Heart left ventricle (tissue), 16 donors: ENCODE data around the gene LRMDA. TPM values are rescaled to one million over a fixed set of nuclear protein-coding genes. Genes with fewer than 3 reads are reported as not detected.

Experiments used
- ATAC-seq, 4 donors: fragments of 200-7000 bp; cut with Tn5 transposase; one replicate each; pipeline ENCODE4 v1.9.1; 2020 to 2022; ENCODE audit warnings: moderate library complexity in 4 of 4, mild to moderate bottlenecking in 3 of 4, moderate number of reproducible peaks in 1 of 4
- DNase-seq, 5 donors: peaks; one replicate each; pipeline ENCODE4 v3.0.0-alpha.2; 2020
- H3K27ac ChIP-seq, 12 donors: fragments of 200-600 bp; sonication (generic) in 4 of 12; one replicate each; pipeline versions ENCODE4 v1.5.0 to v1.8.0; 2016 to 2022; ENCODE audit warnings: mild to moderate bottlenecking in 2 of 12
- H3K27me3 ChIP-seq, 9 donors: fragments of 200-600 bp; sonication (generic) in 2 of 9; one replicate each; pipeline versions ENCODE4 v1.5.1 to v1.8.0; 2016 to 2022; ENCODE audit warnings: mild to moderate bottlenecking in 3 of 9
- H3K36me3 ChIP-seq, 9 donors: fragments of 200-600 bp; sonication (generic) in 2 of 9; one replicate each; pipeline versions ENCODE4 v1.5.0 to v1.8.0; 2018 to 2022; ENCODE audit warnings: mild to moderate bottlenecking in 2 of 9
- H3K4me1 ChIP-seq, 12 donors: fragments of 200-600 bp; sonication (generic) in 4 of 12; one replicate each; pipeline versions ENCODE4 v1.5.0 to v1.8.0; 2016 to 2022; ENCODE audit warnings: mild to moderate bottlenecking in 3 of 12
- H3K4me3 ChIP-seq, 12 donors: fragments of 200-600 bp; sonication (generic) in 4 of 12; one replicate each; pipeline versions ENCODE4 v1.5.0 to v1.8.0; 2017 to 2022; ENCODE audit warnings: mild to moderate bottlenecking in 9 of 12, moderate library complexity in 4 of 12
- H3K9me3 ChIP-seq, 12 donors: fragments of 200-600 bp; sonication (generic) in 4 of 12; one replicate each; pipeline versions ENCODE4 v1.5.0 to v1.8.0; 2016 to 2022; ENCODE audit warnings: mild to moderate bottlenecking in 1 of 12
- CTCF ChIP-seq, 12 donors: fragments of 200-600 bp; sonication (generic) in 4 of 12; IDR thresholded peaks; one replicate each; pipeline versions ENCODE4 v1.5.0 to v1.8.0; 2018 to 2022; ENCODE audit warnings: antibody characterized with exemption in 12 of 12, mild to moderate bottlenecking in 5 of 12
- POLR2A ChIP-seq, 2 donors: fragments of 450-650 bp; IDR thresholded peaks; one replicate each; pipeline ENCODE4 v1.6.1; 2017; ENCODE audit warnings: antibody characterized with exemption in 2 of 2, mild to moderate bottlenecking in 2 of 2, moderate library complexity in 2 of 2
- WGBS, 4 donors: extraction: QIAGEN DNeasy Blood & Tissue Kit in 2 of 4; methylation state at CpG; one replicate each; pipeline versions ENCODE4 v1.1.5 to v1.1.7; 2013 to 2018; 5-methylcytosine and 5-hydroxymethylcytosine counted together
- intact Hi-C, 10 donors: fragments of 100-400 bp; cut with DNase I; formaldehyde crosslinking; loops; one replicate each; pipeline versions ENCODE4 v1.11.1 to v1.14.2; 2022
- polyA plus RNA-seq, 2 donors: library from polyadenylated mRNA; stranded (reverse); fragments of 200-250 nt; gene quantifications; one replicate each; pipeline ENCODE4 v1.2.3, GENCODE V29; 2013
- total RNA-seq, 9 donors: library from RNA; depleted of rRNA in 2 of 9; stranded (reverse); fragments of >200 nt in 2 of 9; fragmentation: NEBNext Ultra II Directional in 3 of 9; extraction: Animal tissue kit (Norgen Biotek cat#: 25700) in 3 of 9; gene quantifications; one replicate each; pipeline versions ENCODE4 v1.1.0 to v1.2.4, GENCODE V29; 2016 to 2023
- donor health status: ischemic (EF 13 %, LVEDD 7.1; RV severe dilation, severe dysfunction).
- donor health status: healthy with polysubstance abuse.
- donor health status: DM: no; HTN: yes; CAD: no.
- donor health status: DM: no; HTN: no; CAD: no.
- donor health status: ischemic (EF 25% LVEDD 6.9; RV normal size, moderate dysfunction).
- donor health status: ischemic (EF 25% LVEDD 5.7; RV mildly dilated, moderate dysfunction).
- donor health status: healthy.
- donor health status: DM: yes; HTN: yes; CAD: no.
- donor health status: ischemic (EF 35%, LVEDD 5.7; RV mildly dilated, moderate dysfunction).
- donor health status: nonischemic (EF 11% LVEDD 7.7; RV severe dilation, severe dysfunction).
- donor health status: DM: yes; HTN: yes; CAD: no.
- donor health status: PGD.
- donor health status: ischemic (EF 29% LVEDD 5.4; RV normal size, mild dysfunction).
- donor health status: nonischemic (EF 23%, LVEDD 6.1; RV moderate dilation, normal function).

LRMDA gene
- total and polyA plus RNA-seq, 11 donors = 2.4 to 34.4 (median 14.9) TPM

GRCh38 chr10:76185471-76186301 lies 754.3 kb downstream of the LRMDA start:
- Histone ChIP-seq H3K27ac (peak overlapping the region in 4 of 12 donors; percentile 6 to 39 (median 23)), H3K4me3 (no peak overlapping the region), H3K9me3 (no peaks in the 10 kb centered on the region), H3K27me3 (no peaks in the 10 kb centered on the region), H3K4me1 (peaks cover 0 to 18% (median 5%) of the 10 kb centered on the region in 12 donors), H3K36me3 (no peaks in the 10 kb centered on the region)
- WGBS, 4 donors = 45 to 52% (median 47%) methylated on average over 10 of the region's 10 CpGs
- DNase-seq = no peak
- TF ChIP-seq CTCF (IDR thresholded peaks at IDR 0.05) = no peak
- peak in 1 of 4 donors; percentile 46 for ATAC-seq
- intact Hi-C loops = no loop called here

GRCh38 chr10:76188216-76188615 lies 756.8 kb downstream of the LRMDA start:
- TF ChIP-seq CTCF (IDR thresholded peaks at IDR 0.05) (no peak), POLR2A (IDR thresholded peaks at IDR 0.05) (no peak)
- H3K4me1 ChIP-seq = peaks cover 0 to 18% (median 5%) of the 10 kb centered on the region in 12 donors
- intact Hi-C loops = no loop called here
- H3K4me3 ChIP-seq = no peak overlapping the region
- 94 to 96% (median 95%) methylated on average over 3 of the region's 3 CpGs for WGBS, 4 donors
- H3K9me3 ChIP-seq = no peaks in the 10 kb centered on the region
- no peaks in the 10 kb centered on the region for H3K27me3 ChIP-seq
- ATAC-seq (no peak), DNase-seq (no peak)
- no peaks in the 10 kb centered on the region for H3K36me3 ChIP-seq
- no peak overlapping the region for H3K27ac ChIP-seq

- TF ChIP-seq POLR2A (IDR thresholded peaks at IDR 0.05) (no peak), CTCF (IDR thresholded peaks at IDR 0.05) (no peak)
- Histone ChIP-seq H3K9me3 (no peaks in the 10 kb centered on the region), H3K4me1 (peaks cover 0 to 10% (median 2%) of the 10 kb centered on the region in 12 donors), H3K36me3 (no peaks in the 10 kb centered on the region), H3K4me3 (no peak overlapping the region), H3K27me3 (no peaks in the 10 kb centered on the region), H3K27ac (no peak overlapping the region)
- ATAC-seq (no peak), DNase-seq (no peak)
- intact Hi-C loops = no loop called here
- 86 to 96% (median 94%) methylated on average over 8 of the region's 8 CpGs for WGBS, 4 donors
These were observed 759.3 kb downstream of the LRMDA start for GRCh38 chr10:76190634-76191270.

- Histone ChIP-seq H3K36me3 (no peaks in the 10 kb centered on the region), H3K9me3 (no peaks in the 10 kb centered on the region), H3K27ac (no peak overlapping the region), H3K4me3 (no peak overlapping the region), H3K4me1 (peaks cover 0 to 10% (median 0%) of the 10 kb centered on the region in 12 donors), H3K27me3 (no peaks in the 10 kb centered on the region)
- DNase-seq (no peak), ATAC-seq (no peak)
- TF ChIP-seq CTCF (IDR thresholded peaks at IDR 0.05) = no peak
- no peak for TF ChIP-seq POLR2A (IDR thresholded peaks at IDR 0.05)
- 94 to 98% (median 97%) methylated on average over 1 of the region's 1 CpG for WGBS, 4 donors
- intact Hi-C loops = no loop called here
These were observed 759.9 kb downstream of the LRMDA start for GRCh38 chr10:76191336-76191735.
